Glutamatergic neuron (in vitro differentiated cells): ENCODE measurements around the gene CFAP65. TPM values are rescaled to one million over a fixed set of nuclear protein-coding genes. Genes with fewer than 3 reads are reported as not detected.

Experiments used
- DNase-seq: peaks from one replicate; pipeline ENCODE4 v3.0.0; 2022
- H3K27ac Mint-ChIP-seq: one replicate; pipeline ENCODE4 v1.8.0; 2020; ENCODE audit warnings: mild to moderate bottlenecking, mixed read lengths, inconsistent platforms; ENCODE audit not compliant: unreplicated experiment
- H3K27me3 Mint-ChIP-seq: one replicate; pipeline ENCODE4 v1.8.0; 2020; ENCODE audit warnings: mild to moderate bottlenecking, moderate library complexity, mixed read lengths, inconsistent platforms; ENCODE audit not compliant: unreplicated experiment
- H3K36me3 Mint-ChIP-seq: one replicate; pipeline ENCODE4 v1.8.0; 2020; ENCODE audit warnings: mild to moderate bottlenecking, mixed read lengths, inconsistent platforms; ENCODE audit not compliant: unreplicated experiment
- H3K4me1 Mint-ChIP-seq: one replicate; pipeline ENCODE4 v1.8.0; 2020; ENCODE audit warnings: mild to moderate bottlenecking, low read depth, mixed read lengths, inconsistent platforms; ENCODE audit not compliant: unreplicated experiment
- H3K4me3 Mint-ChIP-seq: one replicate; pipeline ENCODE4 v1.8.0; 2020; ENCODE audit warnings: mild to moderate bottlenecking, mixed read lengths, inconsistent platforms; ENCODE audit not compliant: unreplicated experiment
- H3K9me3 Mint-ChIP-seq: one replicate; pipeline ENCODE4 v1.8.0; 2020; ENCODE audit warnings: mild to moderate bottlenecking, moderate library complexity, mixed read lengths, inconsistent platforms; ENCODE audit not compliant: unreplicated experiment
- CTCF ChIP-seq: fragments of 200-600 bp; sonication (generic); IDR thresholded peaks from one replicate; pipeline ENCODE4 v1.5.0; 2021; ENCODE audit not compliant: partially characterized antibody, unreplicated experiment
- total RNA-seq: library from RNA; stranded (reverse); fragmentation: NEBNext Ultra II Directional; extraction: Animal tissue kit (Norgen Biotek cat#: 25700); gene quantifications from one replicate; pipeline ENCODE4 v1.2.1, GENCODE V29; 2021; ENCODE audit not compliant: unreplicated experiment

CFAP65 gene
- total RNA-seq, 1 donor from 2014 or later = 1.1 TPM

- TF ChIP-seq CTCF = no peak
- DNase-seq = peak; percentile 59
- H3K27ac Mint-ChIP-seq = no peak overlapping the region
- H3K9me3 Mint-ChIP-seq = peaks cover 4% of the 10 kb centered on the region
- peaks cover 6% of the 10 kb centered on the region for H3K4me1 Mint-ChIP-seq
- peak overlapping the region; percentile 59 for H3K4me3 Mint-ChIP-seq
- H3K27me3 Mint-ChIP-seq = peaks cover 30% of the 10 kb centered on the region
- no peaks in the 10 kb centered on the region for H3K36me3 Mint-ChIP-seq
Measured at GRCh38 chr2:218981881-218982585, 59.3 kb downstream of the CFAP65 start.

DNA sequence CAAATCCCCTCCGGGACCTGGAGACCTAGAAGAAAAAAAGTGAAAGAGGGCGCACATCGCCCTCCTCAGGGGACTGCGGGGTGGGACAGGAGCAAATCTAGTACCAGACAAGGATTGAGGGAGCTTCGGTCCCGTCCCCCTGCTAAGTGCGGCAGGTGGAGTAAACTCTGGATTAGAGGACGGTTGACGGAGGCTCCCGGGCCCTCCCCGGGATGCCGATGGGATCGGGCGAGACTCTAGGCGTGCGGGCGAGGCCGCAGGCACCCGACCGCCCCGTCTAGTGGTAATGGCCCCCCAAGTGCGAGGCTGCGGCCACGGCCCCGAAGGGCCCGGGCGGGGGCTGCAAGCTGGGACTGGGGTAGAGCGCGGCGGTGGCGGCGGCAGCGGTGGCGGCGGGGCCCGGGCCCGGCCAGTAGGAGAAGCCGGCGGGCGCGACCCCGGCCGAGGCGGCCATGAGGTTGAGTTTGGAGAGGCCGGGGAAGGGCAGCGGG is 59.9 kb downstream of the CFAP65 start:
- Mint-ChIP-seq H3K27ac (no peak overlapping the region), H3K9me3 (peaks cover 4% of the 10 kb centered on the region), H3K4me1 (peaks cover 6% of the 10 kb centered on the region), H3K4me3 (peak overlapping the region; percentile 75), H3K36me3 (no peaks in the 10 kb centered on the region), H3K27me3 (peaks cover 26% of the 10 kb centered on the region)
- no peak for DNase-seq
- no peak for TF ChIP-seq CTCF

GRCh38 chr2:218980735-218981389 is 60.5 kb downstream of the CFAP65 start:
- Mint-ChIP-seq H3K9me3 (peaks cover 4% of the 10 kb centered on the region), H3K4me1 (peaks cover 6% of the 10 kb centered on the region), H3K36me3 (no peaks in the 10 kb centered on the region), H3K27me3 (peaks cover 21% of the 10 kb centered on the region), H3K27ac (no peak overlapping the region), H3K4me3 (peak overlapping the region; percentile 75)
- no peak for DNase-seq
- no peak for TF ChIP-seq CTCF

DNA sequence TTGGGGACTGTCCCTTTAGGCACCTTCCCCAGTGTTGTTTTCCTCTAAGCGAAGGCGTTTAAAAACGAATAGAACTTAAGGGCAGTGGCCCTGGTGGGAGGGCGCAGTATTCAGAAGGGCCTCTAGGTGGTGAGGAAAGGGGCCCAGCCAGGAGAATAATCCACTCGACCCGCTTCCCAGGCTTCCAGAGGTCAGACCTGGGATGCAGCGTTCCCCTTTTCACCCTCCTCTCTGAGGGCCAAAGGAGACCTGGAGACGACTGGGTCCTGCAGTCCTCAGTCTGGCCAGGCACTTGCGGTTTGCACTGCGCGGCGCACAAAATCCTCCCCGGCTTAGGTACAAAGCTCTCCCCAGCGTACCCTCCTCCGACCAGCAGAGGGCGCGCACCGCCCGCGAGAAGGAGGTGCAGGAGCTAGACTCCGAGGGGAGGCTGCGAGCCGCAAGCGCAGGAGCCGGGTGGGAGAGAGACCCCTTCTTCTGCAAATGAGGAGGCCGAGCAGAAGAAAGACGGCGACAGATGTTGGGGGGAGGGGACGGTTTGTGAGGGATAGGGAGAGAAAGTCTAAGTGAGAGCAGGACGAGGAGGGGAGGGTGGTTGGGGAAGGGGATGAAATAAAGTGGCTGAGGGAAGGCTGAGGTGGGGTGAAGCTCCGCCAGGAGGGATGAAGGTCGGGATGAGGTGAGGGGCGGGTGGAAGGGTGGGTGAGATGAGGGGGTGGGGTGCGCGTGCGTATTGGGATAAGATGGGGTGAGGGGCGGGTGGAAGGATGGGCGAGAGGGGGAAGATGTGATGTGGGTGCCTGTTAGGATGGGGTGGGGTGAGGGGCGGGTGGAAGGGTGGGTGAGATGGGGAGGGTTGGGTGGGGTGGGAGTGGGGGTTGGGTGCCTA is 61.2 kb downstream of the CFAP65 start:
- peaks cover 4% of the 10 kb centered on the region for H3K9me3 Mint-ChIP-seq
- peak; percentile 97 for DNase-seq
- H3K4me3 Mint-ChIP-seq = peak overlapping the region; percentile 68
- H3K27ac Mint-ChIP-seq = no peak overlapping the region
- TF ChIP-seq CTCF = peak; percentile 96
- H3K36me3 Mint-ChIP-seq = no peaks in the 10 kb centered on the region
- H3K27me3 Mint-ChIP-seq = peaks cover 20% of the 10 kb centered on the region
- H3K4me1 Mint-ChIP-seq = peaks cover 6% of the 10 kb centered on the region
